NCI-H82 treated with DMSO at 0.1 percent for 48 hours (cell line): ENCODE results near the gene CCDC17.
A peak's percentile ranks its signal among the peaks of the same experiment; 100 is the strongest.
"Not testable (repeated sequence)": the region's sequence is repeated elsewhere in the genome, so short reads cannot be mapped to it uniquely, and the experiment has no call there.

Source experiments
- DNase-seq: peaks from one replicate; lab custom pipeline; 2025; ENCODE audit not compliant: unreplicated experiment; lab: John Stamatoyannopoulos, UW

Gene CCDC17

DNA sequence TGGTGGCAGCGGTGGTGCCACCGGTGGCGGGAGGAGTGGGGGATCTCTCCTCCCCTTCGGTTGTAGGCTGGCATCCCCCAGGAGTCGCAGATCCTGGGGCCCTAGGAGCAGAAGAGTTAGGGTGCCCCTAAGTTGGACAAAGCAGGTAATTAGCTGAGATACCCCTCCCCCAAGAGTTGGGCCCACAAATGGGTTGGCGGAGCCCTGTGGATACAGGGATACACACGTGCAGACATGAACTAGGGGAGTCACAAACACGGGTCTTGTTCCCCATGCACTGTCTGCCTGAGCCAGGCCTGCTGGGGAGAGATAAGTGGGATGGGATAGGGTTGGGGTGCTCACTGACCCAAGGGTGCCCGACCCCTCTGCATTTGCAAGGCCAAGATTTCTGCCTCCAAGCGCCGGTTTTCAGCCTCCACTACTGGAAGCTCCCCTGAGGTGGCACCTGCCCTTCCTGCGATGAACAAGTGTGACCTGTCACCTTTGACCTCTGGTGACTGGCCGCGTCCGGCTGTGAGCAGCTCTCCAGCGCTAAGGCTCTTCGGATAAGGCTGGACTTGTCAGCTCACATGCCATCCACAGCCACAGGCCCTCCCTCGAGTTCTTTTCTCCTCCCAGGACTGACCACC lies 1.8 kb downstream of the CCDC17 start:
- no peak for DNase-seq

DNA sequence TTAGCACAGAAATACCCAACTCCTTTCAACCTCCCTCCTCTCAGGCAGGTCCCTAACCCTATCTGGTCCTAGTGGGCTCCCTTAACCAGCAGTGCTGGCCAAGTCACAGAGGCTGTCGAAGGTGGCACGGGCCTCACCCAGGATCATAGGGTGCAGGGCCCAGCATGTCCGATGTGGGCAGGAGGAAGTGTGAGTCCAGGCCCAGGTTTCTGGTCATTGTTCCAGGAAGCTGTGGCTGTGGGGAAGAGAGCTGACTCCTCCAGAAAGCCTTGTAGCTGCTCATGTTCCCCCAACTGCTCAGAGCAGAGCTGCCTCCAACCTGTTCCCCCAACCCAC lies 2.4 kb downstream of the CCDC17 start:
- DNase-seq = no peak

DNA sequence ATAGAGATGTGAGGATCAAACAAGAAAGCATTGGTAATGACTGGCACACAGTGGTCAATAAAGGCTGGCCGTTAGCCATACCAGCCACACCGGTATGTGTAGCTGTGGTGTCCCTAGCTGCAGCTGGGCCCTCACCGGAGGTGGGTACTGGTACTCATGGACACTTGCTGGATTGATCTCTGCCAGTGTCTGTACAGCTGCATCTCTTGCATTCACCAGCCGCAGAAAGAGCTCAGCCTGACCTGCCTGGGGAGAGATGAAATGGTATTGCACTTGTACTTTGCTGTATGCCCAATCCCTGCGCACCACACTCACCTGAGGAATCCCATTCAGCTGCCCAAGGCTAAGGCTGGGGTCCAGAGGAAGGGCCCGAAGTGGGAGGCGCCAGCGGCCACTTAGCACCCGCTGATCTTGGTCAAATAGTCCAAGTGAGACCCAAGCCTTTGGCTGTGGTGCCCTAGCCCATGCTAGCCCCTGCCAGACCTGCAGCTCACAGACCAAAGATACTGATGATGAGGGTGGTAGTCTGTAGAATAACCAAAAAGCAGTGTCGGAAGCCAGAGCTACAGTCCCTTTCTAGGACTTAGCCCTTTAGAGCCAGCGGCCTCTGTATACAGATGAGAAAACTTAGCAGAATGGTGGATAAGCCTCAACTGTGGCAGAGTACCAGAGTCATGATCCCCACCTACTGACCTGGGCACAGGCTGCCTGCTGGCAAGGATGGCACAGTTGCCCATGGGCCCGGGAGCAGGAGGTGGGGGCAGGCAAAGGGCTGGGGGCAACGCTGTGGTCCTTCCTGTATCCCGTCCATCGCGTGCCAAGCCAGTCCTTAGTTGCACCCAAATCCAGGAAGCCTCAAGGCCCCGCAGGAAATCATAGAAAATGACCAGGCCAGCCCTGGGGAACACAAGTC lies 3.0 kb downstream of the CCDC17 start:
- no peak for DNase-seq

DNA sequence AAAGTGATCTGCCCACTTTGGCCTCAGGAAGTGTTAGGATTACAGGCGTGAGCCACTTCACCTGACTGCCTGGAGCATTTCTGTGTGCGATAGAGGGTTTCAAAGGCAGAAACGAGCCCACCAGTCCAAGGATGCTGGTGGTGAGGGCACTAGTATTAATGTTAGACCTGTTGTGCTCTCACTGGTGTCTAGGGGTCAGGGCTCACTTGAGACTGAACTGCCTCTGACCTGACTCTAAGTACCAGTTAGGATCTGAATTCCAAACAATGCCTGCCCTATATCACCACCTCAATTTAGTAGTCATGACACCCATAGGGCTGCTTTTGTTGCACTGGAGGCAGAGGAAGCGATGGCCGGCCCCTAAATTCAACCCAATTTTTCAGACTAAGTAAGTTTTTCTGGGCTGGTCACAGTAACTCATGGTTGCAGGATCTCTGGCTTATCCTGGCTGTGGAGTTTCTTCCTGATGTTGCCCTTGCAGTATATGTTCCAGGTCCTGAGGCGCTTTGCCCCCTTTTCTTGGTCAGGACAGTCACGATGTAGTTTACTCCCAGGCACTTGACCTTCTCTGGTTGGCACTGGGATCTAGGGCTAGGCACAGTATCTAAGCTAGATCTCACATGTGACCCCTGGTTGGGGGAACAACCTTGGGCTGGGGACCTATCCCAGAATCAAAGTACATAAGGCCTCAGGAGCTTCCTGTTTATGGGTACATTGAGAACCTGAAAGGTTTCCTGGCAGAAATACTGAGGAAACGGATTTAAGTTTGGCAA lies 4.5 kb downstream of the CCDC17 start:
- DNase-seq = no peak

DNA sequence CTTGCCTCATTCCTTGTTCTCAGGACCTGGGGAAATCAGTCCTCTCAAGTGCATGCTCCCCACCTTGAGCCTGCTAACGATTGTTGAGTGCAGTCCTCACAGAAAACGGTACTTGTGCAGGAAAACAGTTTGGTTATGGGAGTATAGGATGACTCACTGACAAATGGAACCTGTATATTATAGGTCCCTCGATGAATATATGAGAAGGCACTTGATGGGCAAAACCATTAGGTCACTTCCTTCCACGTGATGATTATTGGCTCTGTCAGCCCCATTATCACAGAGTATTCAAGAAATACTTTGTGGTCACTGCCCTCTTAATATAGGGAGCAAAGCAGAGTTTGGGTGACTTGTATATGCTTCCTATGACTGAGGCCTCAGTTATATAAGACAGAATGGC lies 6.2 kb downstream of the CCDC17 start:
- DNase-seq = no peak

DNA sequence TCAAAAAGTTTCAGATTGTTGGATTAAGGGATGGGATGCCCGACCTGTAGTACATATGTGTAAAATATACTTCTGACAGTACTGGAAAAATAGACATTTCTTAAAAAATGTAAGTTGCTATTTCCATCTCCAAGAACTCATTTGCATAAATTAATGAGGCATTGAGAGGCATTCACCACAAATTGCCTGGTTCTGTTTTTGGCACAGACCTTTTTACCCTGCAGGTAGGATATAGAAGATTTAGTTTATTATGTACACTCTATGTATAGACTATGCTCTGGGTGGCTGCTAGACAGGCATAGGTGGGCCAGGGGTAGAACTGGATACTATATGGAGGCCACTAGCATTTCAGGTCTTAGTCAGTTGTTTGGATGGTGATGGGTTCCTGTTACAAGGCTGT lies 8.0 kb downstream of the CCDC17 start:
- DNase-seq = no peak

DNA sequence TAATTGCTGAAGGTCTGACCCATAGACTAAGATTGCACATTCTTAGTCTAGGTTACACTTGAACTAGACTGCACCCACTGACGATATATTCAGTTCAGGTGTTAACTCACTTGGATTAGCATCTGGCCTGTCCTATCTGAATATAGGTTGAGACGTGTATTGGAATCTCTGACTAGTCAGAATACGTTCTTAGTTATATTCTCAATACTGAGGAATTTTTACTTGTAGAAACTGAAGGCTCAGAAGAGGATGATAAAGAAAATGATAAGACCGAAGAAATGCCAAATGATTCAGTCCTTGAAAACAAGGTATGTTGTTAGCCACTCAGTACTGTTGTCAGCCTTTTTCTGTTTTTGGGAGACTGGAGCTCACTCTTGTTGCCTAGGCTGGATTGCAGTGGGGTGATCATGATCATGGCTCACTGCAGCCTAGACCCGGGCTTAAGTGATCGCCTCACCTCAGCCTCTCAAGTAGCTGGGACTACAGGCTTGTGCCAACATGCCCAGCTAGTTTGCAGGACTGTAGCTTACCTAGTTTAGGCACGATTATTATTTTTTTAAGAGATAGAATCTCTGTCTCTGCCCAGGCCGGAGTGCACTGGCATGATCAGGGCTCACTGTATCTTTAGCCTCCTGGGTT lies 10.8 kb downstream of the CCDC17 start:
- DNase-seq = no peak

DNA sequence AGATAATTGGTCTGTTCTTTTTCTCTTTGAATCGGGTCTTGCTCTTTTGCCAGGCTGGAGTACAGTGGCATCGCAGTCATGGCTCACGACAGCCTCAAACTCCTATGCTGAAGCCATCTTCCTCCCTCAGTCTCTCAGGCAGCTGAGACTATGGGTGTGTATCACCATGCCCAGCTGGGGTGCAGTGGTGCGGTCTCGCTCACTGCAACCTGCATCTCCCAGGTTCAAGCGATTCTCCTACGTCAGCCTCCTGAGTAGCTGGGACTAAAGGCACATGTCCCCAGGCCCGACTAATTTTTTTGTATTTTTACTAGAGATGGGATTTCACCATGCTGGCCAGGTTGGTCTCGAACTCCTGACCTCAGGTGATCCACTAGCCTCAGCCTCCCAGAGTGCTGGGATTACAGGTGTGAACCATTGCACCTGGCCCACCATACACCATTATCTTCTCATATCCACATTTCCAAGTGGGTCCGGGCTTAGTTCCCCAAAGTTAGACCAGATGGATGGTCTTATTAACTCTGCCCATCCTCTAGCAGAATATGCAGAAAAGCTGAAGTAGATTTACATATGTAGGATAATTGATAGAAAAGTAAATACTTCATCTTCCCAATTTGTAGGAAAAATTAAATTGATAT lies 13.1 kb downstream of the CCDC17 start:
- no peak for DNase-seq

DNA sequence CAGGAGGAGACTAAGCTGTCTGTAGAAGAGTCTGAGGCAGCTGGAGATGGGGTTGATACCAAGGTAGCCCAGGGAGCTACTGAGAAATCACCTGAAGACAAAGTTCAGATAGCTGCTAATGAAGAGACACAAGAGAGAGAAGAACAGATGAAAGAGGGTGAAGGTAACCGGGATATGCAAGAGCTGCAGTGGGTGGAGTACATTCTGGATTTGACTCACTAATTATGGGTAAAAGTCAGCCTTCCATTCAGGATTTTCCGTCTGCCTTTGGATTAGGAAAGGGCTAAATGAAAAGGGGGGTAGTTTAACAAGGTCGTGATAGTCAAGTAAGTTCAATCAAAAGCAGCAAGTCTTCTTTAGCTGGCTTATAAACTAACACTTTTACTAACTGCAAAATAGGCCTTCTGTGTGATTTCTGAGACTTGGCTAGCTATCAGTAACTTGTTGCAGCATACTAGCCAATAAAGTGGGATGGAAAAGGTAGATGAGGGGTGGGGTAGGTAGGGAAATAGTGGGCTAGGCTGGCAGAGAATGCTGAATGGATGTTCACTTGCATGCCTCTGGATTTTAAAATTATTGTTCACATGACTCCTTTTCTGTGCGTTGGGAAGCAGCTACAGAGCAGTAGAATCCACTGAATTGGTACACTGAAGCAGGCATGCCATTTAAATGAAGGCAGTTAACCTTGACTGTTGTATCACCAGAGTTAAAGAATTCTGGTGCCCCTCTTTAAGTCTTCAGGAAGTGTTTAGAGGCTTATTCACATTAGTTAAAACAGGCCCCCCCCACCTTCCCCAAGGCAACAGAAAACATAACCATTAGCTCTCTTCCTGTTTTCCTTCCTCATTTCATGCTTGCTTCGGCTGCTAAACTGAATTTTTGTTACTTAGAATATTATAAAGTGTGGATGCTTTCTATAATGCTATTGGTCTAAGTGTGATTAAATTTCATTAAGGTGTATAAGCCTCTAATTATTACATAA lies 15.4 kb downstream of the CCDC17 start:
- DNase-seq = no peak

DNA sequence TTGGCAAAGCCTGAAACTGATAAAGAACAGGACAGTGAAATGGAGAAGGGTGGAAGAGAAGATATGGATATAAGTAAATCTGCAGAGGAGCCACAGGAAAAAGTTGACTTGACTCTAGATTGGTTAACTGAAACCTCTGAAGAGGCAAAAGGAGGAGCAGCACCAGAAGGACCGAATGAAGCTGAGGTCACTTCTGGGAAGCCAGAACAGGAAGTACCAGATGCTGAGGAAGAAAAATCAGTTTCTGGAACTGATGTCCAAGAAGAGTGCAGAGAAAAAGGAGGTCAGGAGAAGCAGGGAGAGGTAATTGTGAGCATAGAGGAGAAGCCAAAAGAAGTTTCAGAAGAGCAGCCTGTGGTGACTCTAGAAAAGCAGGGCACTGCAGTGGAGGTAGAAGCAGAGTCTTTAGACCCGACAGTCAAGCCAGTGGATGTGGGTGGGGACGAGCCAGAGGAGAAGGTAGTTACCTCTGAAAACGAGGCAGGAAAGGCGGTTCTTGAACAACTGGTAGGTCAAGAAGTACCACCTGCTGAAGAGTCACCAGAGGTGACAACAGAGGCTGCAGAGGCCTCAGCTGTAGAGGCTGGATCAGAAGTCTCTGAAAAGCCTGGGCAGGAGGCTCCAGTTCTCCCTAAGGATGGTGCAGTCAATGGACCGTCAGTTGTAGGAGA lies 16.3 kb downstream of the CCDC17 start:
- no peak for DNase-seq

DNA sequence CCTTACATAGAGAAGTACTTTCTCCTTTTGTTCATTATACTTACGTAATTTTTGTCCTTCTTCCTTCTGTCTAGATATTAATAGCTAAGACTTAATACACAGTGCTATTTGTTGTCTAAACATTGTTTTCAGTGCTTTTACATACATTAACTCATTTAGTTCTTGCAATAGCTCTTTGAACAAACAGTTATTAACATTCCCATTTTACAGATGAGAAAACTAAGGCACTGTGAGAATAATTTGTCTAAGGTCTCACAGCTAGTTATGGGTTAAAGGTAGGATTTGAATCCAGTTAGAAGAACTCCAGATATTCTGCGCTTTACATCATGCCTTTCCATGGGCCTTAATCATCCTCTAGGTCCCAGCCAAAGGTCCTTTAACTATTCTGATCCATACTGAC lies 19.6 kb downstream of the CCDC17 start:
- no peak for DNase-seq

DNA sequence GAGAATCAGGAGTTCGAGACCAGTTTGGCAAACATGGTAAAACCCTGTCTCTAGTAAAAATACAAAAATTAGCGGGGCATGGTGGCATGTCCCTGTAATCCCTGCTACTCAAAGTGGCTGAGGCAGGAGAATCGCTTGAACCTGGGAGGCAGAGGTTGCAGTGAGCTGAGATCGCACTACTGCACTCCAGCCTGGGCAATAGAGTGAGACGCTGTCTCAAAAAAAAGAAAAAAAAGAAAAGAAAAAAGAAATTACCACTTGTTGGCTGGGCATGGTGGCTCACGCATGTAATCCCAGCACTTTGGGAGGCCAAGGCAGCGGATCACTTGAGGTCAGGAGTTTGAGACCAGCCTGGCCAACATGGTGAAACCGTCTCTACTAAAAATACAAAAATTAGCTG lies 27.1 kb downstream of the CCDC17 start:
- not testable (repeated sequence) for DNase-seq

DNA sequence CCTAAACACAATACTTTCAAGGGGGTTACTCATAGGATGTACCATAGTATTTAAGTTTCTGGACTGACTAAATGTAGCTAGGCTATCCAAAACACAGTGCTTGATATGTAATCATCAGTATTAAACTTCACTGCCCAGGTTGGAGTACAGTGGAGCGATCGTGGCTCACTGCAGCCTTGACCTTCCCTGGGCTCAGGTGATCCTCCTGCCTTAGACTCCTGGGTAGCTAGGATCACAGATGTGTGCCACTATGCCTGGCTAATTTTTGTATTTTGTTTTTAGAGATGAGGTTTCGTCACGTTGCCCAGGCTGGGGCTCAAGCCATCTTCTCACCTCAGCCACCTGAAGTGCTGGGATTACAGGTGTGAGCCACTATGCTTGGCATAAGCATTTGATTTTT lies 29.4 kb downstream of the CCDC17 start:
- no peak for DNase-seq

DNA sequence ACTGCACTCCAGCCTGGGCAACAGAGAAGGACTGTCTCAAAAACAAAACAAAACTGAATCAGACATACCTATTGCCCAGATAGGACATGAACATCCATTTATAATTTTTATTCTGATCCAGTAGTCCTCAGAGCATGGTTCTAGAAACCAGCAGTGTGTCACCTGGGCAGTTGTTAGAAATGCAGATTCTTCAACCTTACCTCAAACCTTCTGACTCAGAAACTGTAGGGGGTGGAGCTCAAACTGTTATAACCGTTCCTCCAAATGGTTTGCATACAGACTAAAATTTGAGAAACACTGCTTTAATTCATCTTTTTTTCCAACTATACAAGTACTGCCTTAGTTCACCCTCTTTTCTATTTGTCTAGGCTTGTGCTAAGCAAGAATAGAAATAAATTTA lies 34.0 kb downstream of the CCDC17 start:
- DNase-seq = no peak

DNA sequence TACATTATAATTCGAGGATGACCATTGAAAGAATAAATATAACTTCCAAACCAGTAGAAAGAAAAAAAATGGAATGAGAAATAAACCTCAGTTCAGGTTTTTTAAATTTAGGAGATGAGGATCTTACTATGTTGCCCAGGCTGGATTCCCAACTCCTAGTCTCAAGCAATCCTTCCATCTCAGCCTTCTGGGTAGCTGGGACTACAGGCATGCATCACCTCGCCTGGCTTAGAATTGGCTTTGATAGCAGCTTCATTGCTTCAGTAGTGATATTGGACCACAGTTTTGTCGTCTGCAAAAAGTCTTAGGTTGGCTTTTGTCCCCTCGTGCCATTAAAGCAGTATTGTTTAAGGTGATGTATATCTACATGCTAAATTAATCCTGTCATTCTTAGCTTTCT lies 37.1 kb downstream of the CCDC17 start:
- no peak for DNase-seq

DNA sequence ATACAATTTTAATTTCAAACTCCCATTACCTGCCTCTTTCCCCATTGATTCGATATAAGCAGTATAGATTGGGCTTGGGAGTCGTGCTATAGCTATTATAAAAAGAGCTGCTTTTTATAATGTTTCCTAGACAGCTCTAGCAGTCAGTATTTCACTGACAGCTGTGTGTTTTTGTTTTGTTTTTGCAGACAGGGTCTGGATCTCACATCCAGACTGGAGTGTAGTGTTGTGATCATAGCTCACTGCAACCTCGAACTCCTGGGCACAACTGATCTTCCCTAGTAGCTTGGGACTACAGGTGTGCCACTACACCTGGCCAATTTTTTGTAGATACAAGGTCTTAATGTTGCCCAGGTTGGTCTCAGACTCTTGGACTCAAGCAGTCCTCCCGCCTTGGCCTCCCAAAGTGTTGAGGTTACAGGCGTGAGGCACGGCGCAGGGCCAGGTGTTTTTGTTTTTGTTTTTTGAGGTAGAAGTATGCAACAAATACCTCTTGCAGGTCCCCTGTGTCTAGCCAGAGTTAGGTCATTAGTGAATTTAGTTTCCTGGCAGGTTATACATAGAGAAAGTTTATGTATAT lies 38.3 kb downstream of the CCDC17 start:
- no peak for DNase-seq

DNA sequence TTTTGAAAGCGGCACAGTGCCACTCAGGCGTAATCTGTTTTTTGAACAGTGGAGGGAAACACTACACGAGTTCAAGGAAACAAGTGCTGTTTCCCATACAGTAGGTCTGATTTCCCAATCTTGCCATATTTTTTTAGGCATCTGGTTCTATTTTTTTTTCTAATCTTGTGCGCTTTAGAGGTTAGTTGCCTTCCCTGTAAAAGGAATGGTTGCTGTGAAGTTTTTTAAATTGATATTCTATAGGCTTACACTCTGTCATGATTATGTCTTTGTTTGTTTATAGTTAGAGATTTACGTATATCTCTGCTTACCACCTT lies 38.8 kb downstream of the CCDC17 start:
- DNase-seq = no peak

DNA sequence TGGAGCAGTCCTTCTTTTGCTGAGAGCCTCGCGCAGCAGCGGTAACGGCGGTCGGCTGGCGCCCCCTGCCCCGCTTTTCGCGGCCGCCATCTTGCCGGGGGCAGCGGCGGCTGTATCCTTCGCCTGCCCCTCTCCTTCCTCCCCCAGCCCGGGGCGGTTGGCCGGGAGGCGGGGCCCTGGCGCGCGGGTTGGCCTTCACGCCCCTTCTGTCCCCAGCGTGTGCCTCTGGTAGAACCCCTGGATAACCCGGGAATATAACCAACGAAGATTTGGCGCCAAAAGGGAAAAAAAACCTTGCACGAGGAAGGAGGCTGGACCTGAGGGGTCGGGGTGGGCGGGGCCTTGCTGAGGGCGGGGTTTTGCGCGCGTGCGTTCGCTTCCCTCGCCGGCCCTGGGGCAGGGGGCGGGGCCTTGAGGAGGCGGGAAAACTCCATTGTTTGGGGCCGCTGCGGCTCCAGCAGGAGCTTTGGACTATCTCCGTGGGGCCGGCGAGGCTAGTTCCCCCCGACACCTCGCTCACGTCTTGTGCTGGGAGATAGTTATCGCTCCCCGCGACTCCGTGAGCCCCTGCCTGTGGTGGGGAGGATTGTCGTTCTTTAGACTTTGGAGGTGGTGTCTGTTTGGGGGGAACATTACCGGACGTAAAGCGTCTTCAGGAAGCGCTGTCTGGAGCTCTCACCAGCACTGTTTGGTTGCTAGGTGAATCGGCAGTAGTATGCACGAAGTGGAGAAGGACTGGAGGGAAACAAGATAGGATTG lies 39.3 kb downstream of the CCDC17 start:
- DNase-seq = peak; percentile 78
